HEK293 (cell line): ENCODE results near the gene JOSD1.

Experiments used
- ZNF148 ChIP-seq: fragments of 450-650 bp; formaldehyde crosslinking; IDR thresholded peaks from 2 replicates; pipeline ENCODE4 v1.5.0; 2017; ENCODE audit warnings: missing biosample characterization, missing genetic modification characterization, borderline replicate concordance
- ZNF23 ChIP-seq: fragments of 450-650 bp; formaldehyde crosslinking; IDR thresholded peaks from 2 replicates; pipeline ENCODE4 v1.5.1; 2016; ENCODE audit warnings: missing biosample characterization, missing genetic modification characterization, borderline replicate concordance
- ZNF302 ChIP-seq: fragments of 450-650 bp; formaldehyde crosslinking; IDR thresholded peaks from 2 replicates; pipeline ENCODE4 v1.5.1; 2016; ENCODE audit warnings: missing biosample characterization, missing genetic modification characterization, low read depth
- ZNF391 ChIP-seq: fragments of 450-650 bp; formaldehyde crosslinking; IDR thresholded peaks from 2 replicates; pipeline ENCODE4 v1.5.1; 2016; ENCODE audit warnings: low read depth, missing biosample characterization, missing genetic modification characterization, borderline replicate concordance

GRCh38 chr22:38736257-38736570 lies 35.5 kb upstream of the JOSD1 start:
- TF ChIP-seq ZNF148 (tag by site-specific recombination) (no peak), ZNF302 (tag by site-specific recombination) (no peak), ZNF391 (tag by site-specific recombination) (no peak), ZNF23 (tag by site-specific recombination) (no peak)
